KMS-11 (cell line): Measurements from ENCODE around the gene MATN3.

Experiments used
- H2AFZ ChIP-seq: fragments of 200-600 bp; sonication (generic); 2 replicates; pipeline ENCODE4 v1.6.1; 2016; ENCODE audit warnings: antibody characterized with exemption, mixed run types, low read depth
- H3K27ac ChIP-seq: fragments of 200-600 bp; sonication (generic); 2 replicates; pipeline ENCODE4 v1.6.1; 2016; ENCODE audit warnings: mild to moderate bottlenecking, mixed run types
- H3K27me3 ChIP-seq: fragments of 200-600 bp; sonication (generic); 2 replicates; pipeline ENCODE4 v1.6.1; 2017; ENCODE audit warnings: mild to moderate bottlenecking, low read depth, mixed run types, moderate library complexity; ENCODE audit not compliant: insufficient read depth
- H3K36me3 ChIP-seq: fragments of 200-600 bp; sonication (generic); 2 replicates; pipeline ENCODE4 v1.6.1; 2017; ENCODE audit warnings: mild to moderate bottlenecking, mixed run types; ENCODE audit not compliant: insufficient read depth
- H3K4me1 ChIP-seq: fragments of 200-600 bp; sonication (generic); 2 replicates; pipeline ENCODE4 v1.6.1; 2016; ENCODE audit warnings: mild to moderate bottlenecking, low read depth, mixed run types; ENCODE audit not compliant: poor library complexity, severe bottlenecking
- H3K4me2 ChIP-seq: fragments of 200-600 bp; sonication (generic); 2 replicates; pipeline ENCODE4 v1.7.0; 2016; ENCODE audit warnings: mild to moderate bottlenecking, mixed run types
- H3K4me3 ChIP-seq: fragments of 200-600 bp; sonication (generic); IDR thresholded peaks from 2 replicates; pipeline ENCODE4 v1.6.1; 2017; ENCODE audit warnings: low read depth, low read length, mixed read lengths; ENCODE audit not compliant: insufficient read depth
- H3K79me2 ChIP-seq: fragments of 200-600 bp; sonication (generic); 2 replicates; pipeline ENCODE4 v1.6.1; 2016; ENCODE audit warnings: low read depth, mixed run types; ENCODE audit not compliant: insufficient read depth
- H3K9ac ChIP-seq: fragments of 200-600 bp; sonication (generic); 2 replicates; pipeline ENCODE4 v1.6.1; 2016; ENCODE audit warnings: mild to moderate bottlenecking, mixed run types
- H4K20me1 ChIP-seq: fragments of 200-600 bp; sonication (generic); 2 replicates; pipeline ENCODE4 v1.6.1; 2016; ENCODE audit warnings: mild to moderate bottlenecking, mixed run types; ENCODE audit not compliant: insufficient read depth
- TF ChIP-seq, protein P1 (sequence below): fragments of 200-600 bp; sonication (generic); conservative IDR thresholded peaks from 2 replicates; pipeline ENCODE4 v1.6.1; 2017; ENCODE audit warnings: low read depth, mild to moderate bottlenecking, antibody characterized with exemption, low read length, moderate library complexity, mixed read lengths

MATN3 gene

DNA sequence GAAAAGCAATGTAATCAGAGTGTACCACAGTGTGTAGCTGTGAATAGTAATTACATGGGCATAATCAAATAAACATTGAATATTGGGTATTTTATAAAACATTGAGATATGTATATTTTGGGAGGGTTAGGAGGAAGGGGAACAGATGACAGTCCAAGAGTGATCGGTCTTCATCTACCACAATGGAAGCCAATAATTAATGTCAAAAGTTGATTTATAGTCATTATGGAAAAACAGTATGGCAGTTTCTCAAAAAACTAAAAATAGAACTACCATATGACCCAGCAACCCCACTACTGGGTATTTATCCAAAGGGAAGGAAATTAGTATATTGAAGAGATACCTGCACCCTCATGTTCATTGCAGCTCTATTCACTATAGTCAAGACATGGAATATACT is 44.8 kb upstream of the MATN3 start:
- no peak overlapping the region for H2AFZ ChIP-seq
- H3K9ac ChIP-seq = no peak overlapping the region
- H3K27me3 ChIP-seq = no peaks in the 10 kb centered on the region
- H3K36me3 ChIP-seq = no peaks in the 10 kb centered on the region
- H4K20me1 ChIP-seq = no peaks in the 10 kb centered on the region
- H3K4me2 ChIP-seq = no peak overlapping the region
- TF ChIP-seq, protein P1, sequence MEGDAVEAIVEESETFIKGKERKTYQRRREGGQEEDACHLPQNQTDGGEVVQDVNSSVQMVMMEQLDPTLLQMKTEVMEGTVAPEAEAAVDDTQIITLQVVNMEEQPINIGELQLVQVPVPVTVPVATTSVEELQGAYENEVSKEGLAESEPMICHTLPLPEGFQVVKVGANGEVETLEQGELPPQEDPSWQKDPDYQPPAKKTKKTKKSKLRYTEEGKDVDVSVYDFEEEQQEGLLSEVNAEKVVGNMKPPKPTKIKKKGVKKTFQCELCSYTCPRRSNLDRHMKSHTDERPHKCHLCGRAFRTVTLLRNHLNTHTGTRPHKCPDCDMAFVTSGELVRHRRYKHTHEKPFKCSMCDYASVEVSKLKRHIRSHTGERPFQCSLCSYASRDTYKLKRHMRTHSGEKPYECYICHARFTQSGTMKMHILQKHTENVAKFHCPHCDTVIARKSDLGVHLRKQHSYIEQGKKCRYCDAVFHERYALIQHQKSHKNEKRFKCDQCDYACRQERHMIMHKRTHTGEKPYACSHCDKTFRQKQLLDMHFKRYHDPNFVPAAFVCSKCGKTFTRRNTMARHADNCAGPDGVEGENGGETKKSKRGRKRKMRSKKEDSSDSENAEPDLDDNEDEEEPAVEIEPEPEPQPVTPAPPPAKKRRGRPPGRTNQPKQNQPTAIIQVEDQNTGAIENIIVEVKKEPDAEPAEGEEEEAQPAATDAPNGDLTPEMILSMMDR = no peak
- H3K79me2 ChIP-seq = no peaks in the 10 kb centered on the region
- H3K27ac ChIP-seq = no peak overlapping the region
- no peak overlapping the region for H3K4me3 ChIP-seq
- peaks cover 10% of the 10 kb centered on the region for H3K4me1 ChIP-seq

DNA sequence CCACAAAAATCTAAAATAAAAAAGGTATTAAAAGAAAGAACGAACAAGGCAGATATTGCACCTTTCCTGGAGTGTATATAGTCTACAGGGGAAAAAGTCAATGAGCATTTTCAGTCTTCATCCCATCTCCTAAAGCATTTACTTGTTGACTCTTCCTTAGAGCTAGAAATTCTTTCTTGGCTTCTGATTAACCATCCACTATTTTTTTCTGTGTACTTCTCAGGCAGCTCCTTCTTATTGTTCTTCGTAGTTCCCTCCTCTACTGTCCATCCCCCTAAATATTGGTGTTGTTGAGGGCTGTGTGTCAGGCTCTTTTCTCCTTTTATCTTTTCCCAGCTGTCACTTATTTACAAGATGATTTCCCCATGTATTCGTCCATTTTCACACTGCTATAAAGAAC is 42.5 kb upstream of the MATN3 start:
- Histone ChIP-seq H3K4me3 (no peak overlapping the region), H3K36me3 (no peaks in the 10 kb centered on the region), H3K4me1 (peaks cover 18% of the 10 kb centered on the region), H3K4me2 (no peak overlapping the region), H3K79me2 (peaks cover 13% of the 10 kb centered on the region; the same call in 1 of the 2 replicates), H3K27ac (no peak overlapping the region), H2AFZ (no peak overlapping the region), H3K27me3 (no peaks in the 10 kb centered on the region), H3K9ac (no peak overlapping the region), H4K20me1 (no peaks in the 10 kb centered on the region)
- TF ChIP-seq, protein P1 = no peak

DNA sequence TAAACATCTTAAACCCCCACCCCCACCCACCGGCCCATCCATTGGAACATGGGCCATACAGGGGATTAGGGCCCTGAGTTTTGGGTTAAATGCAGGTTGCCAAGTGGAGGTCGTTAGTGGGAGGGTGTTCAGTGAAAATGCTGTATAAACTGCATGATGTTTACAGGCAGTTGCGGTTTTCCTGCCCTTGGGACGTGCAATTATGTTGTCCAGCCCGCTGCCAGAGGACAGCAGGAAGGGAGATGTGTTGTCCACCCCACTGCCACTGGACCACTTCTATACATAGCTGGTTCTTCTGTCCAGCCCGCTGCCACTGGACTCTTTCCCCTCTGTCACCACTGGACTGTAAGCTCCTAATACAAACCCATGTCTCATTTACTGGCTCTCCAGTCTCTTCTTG is 41.7 kb upstream of the MATN3 start:
- Histone ChIP-seq H3K4me1 (peaks cover 26% of the 10 kb centered on the region), H3K9ac (no peak overlapping the region), H3K27ac (no peak overlapping the region), H3K4me2 (no peak overlapping the region), H3K27me3 (no peaks in the 10 kb centered on the region), H3K36me3 (no peaks in the 10 kb centered on the region), H3K79me2 (peaks cover 21% of the 10 kb centered on the region; the same call in 1 of the 2 replicates), H3K4me3 (no peak overlapping the region), H2AFZ (no peak overlapping the region), H4K20me1 (no peaks in the 10 kb centered on the region)
- TF ChIP-seq, protein P1 = no peak

GRCh38 chr2:20052861-20053281 is 40.4 kb upstream of the MATN3 start:
- H3K4me2 ChIP-seq = peak overlapping the region; percentile 99
- no peaks in the 10 kb centered on the region for H3K27me3 ChIP-seq
- peak overlapping the region; percentile 80 for H2AFZ ChIP-seq
- H4K20me1 ChIP-seq = no peaks in the 10 kb centered on the region
- peaks cover 34% of the 10 kb centered on the region; the same call in 1 of the 2 replicates for H3K79me2 ChIP-seq
- no peaks in the 10 kb centered on the region for H3K36me3 ChIP-seq
- peak overlapping the region; percentile 42; the same call in 1 of the 2 replicates for H3K9ac ChIP-seq
- H3K4me1 ChIP-seq = peaks cover 29% of the 10 kb centered on the region
- no peak overlapping the region for H3K4me3 ChIP-seq
- TF ChIP-seq, protein P1 = no peak
- H3K27ac ChIP-seq = 0 out of 2 replicates have a peak overlapping the region, but pooled peaks have one; percentile 62
